HEK293 (cell line): ENCODE data around the gene WBP1.

Experiments
- ATF2 ChIP-seq: fragments of 450-650 bp; formaldehyde crosslinking; IDR thresholded peaks from 2 replicates; pipeline ENCODE4 v1.5.1; 2016; ENCODE audit warnings: missing biosample characterization, missing genetic modification characterization, low read depth
- FEZF1 ChIP-seq: fragments of 450-650 bp; formaldehyde crosslinking; IDR thresholded peaks from 2 replicates; pipeline ENCODE4 v1.5.1; 2016; ENCODE audit warnings: missing biosample characterization, missing genetic modification characterization
- GFI1B ChIP-seq: fragments of 450-650 bp; formaldehyde crosslinking; IDR thresholded peaks from 2 replicates; pipeline ENCODE4 v1.5.1; 2016; ENCODE audit warnings: missing biosample characterization, missing genetic modification characterization
- GLIS1 ChIP-seq: fragments of 450-650 bp; formaldehyde crosslinking; IDR thresholded peaks from 2 replicates; pipeline ENCODE4 v1.5.1; 2016; ENCODE audit warnings: missing biosample characterization, missing genetic modification characterization
- HOXA7 ChIP-seq: sonication (generic); formaldehyde crosslinking; IDR thresholded peaks from 2 replicates; pipeline ENCODE4 v1.8.1; 2022; ENCODE audit warnings: missing genetic modification reagents, borderline replicate concordance
- KLF10 ChIP-seq: fragments of 450-650 bp; IDR thresholded peaks from 2 replicates; pipeline ENCODE4 v1.5.1; 2018; ENCODE audit warnings: missing biosample characterization, mild to moderate bottlenecking, missing genetic modification characterization
- KLF17 ChIP-seq: fragments of 450-650 bp; formaldehyde crosslinking; IDR thresholded peaks from 2 replicates; pipeline ENCODE4 v1.5.1; 2016; ENCODE audit warnings: missing biosample characterization, missing genetic modification characterization
- MEIS1 ChIP-seq: sonication (generic); formaldehyde crosslinking; IDR thresholded peaks from 2 replicates; pipeline ENCODE4 v1.8.1; 2022; ENCODE audit warnings: missing genetic modification reagents, mild to moderate bottlenecking, borderline replicate concordance
- OSR2 ChIP-seq: fragments of 450-650 bp; formaldehyde crosslinking; IDR thresholded peaks from 2 replicates; pipeline ENCODE4 v1.5.1; 2016; ENCODE audit warnings: missing biosample characterization, missing genetic modification characterization
- PRDM10 ChIP-seq: fragments of 450-650 bp; formaldehyde crosslinking; IDR thresholded peaks from 2 replicates; pipeline ENCODE4 v1.5.1; 2016; ENCODE audit warnings: missing biosample characterization, missing genetic modification characterization
- TCF7L2 ChIP-seq: IDR thresholded peaks from 2 replicates; pipeline ENCODE4 v1.6.1; 2011; ENCODE audit warnings: low read depth, mild to moderate bottlenecking, inconsistent platforms, low read length, moderate library complexity, borderline replicate concordance
- ZBTB17 ChIP-seq: fragments of 450-650 bp; formaldehyde crosslinking; IDR thresholded peaks from 2 replicates; pipeline ENCODE4 v1.5.1; 2016; ENCODE audit warnings: missing biosample characterization, missing genetic modification characterization
- ZBTB6 ChIP-seq: fragments of 450-650 bp; formaldehyde crosslinking; IDR thresholded peaks from 2 replicates; pipeline ENCODE4 v1.5.1; 2017; ENCODE audit warnings: missing biosample characterization, missing genetic modification characterization
- ZNF155 ChIP-seq: fragments of 450-650 bp; formaldehyde crosslinking; IDR thresholded peaks from 2 replicates; pipeline ENCODE4 v1.5.1; 2016; ENCODE audit warnings: missing biosample characterization, missing genetic modification characterization
- ZNF169 ChIP-seq: fragments of 450-650 bp; formaldehyde crosslinking; IDR thresholded peaks from 2 replicates; pipeline ENCODE4 v1.5.1; 2016; ENCODE audit warnings: missing biosample characterization, missing genetic modification characterization
- ZNF2 ChIP-seq: fragments of 450-650 bp; formaldehyde crosslinking; IDR thresholded peaks from 2 replicates; pipeline ENCODE4 v1.5.1; 2016; ENCODE audit warnings: missing biosample characterization, missing genetic modification characterization
- ZNF223 ChIP-seq: fragments of 450-650 bp; formaldehyde crosslinking; IDR thresholded peaks from 2 replicates; pipeline ENCODE4 v1.5.1; 2016; ENCODE audit warnings: missing biosample characterization, missing genetic modification characterization
- ZNF24 ChIP-seq: fragments of 450-650 bp; formaldehyde crosslinking; IDR thresholded peaks from 2 replicates; pipeline ENCODE4 v1.5.1; 2016; ENCODE audit warnings: missing biosample characterization, missing genetic modification characterization
- ZNF362 ChIP-seq: fragments of 450-650 bp; formaldehyde crosslinking; IDR thresholded peaks from 2 replicates; pipeline ENCODE4 v1.5.1; 2016; ENCODE audit warnings: missing biosample characterization, missing genetic modification characterization
- ZNF366 ChIP-seq: fragments of 450-650 bp; formaldehyde crosslinking; conservative IDR thresholded peaks from 2 replicates; pipeline ENCODE4 v1.5.1; 2016; ENCODE audit warnings: missing biosample characterization, missing genetic modification characterization
- ZNF433 ChIP-seq: fragments of 450-650 bp; formaldehyde crosslinking; IDR thresholded peaks from 2 replicates; pipeline ENCODE4 v1.5.1; 2016; ENCODE audit warnings: missing biosample characterization, missing genetic modification characterization, low read depth
- ZNF513 ChIP-seq: fragments of 450-650 bp; IDR thresholded peaks from 2 replicates; pipeline ENCODE4 v1.5.1; 2018; ENCODE audit warnings: missing biosample characterization, missing genetic modification characterization
- ZNF521 ChIP-seq: fragments of 450-650 bp; formaldehyde crosslinking; IDR thresholded peaks from 2 replicates; pipeline ENCODE4 v1.5.1; 2017; ENCODE audit warnings: missing biosample characterization, mild to moderate bottlenecking, missing genetic modification characterization
- ZNF580 ChIP-seq: fragments of 450-650 bp; formaldehyde crosslinking; IDR thresholded peaks from 2 replicates; pipeline ENCODE4 v1.5.1; 2016; ENCODE audit warnings: missing biosample characterization, missing genetic modification characterization
- ZNF610 ChIP-seq: fragments of 450-650 bp; formaldehyde crosslinking; IDR thresholded peaks from 2 replicates; pipeline ENCODE4 v1.5.1; 2016; ENCODE audit warnings: missing biosample characterization, missing genetic modification characterization, borderline replicate concordance
- ZNF626 ChIP-seq: fragments of 450-650 bp; sonication (Bioruptor Pico); formaldehyde crosslinking; IDR thresholded peaks from 2 replicates; pipeline ENCODE4 v1.5.1; 2018; ENCODE audit warnings: missing biosample characterization, missing genetic modification characterization, inconsistent platforms
- ZNF692 ChIP-seq: fragments of 450-650 bp; formaldehyde crosslinking; IDR thresholded peaks from 2 replicates; pipeline ENCODE4 v1.5.1; 2016; ENCODE audit warnings: missing biosample characterization, missing genetic modification characterization
- ZNF76 ChIP-seq: fragments of 450-650 bp; formaldehyde crosslinking; IDR thresholded peaks from 2 replicates; pipeline ENCODE4; 2016; ENCODE audit warnings: low read depth, missing biosample characterization, missing genetic modification characterization, borderline replicate concordance
- ZNF843 ChIP-seq: fragments of 450-650 bp; formaldehyde crosslinking; IDR thresholded peaks from 2 replicates; pipeline ENCODE4 v1.5.1; 2016; ENCODE audit warnings: missing biosample characterization, missing genetic modification characterization

WBP1 gene

GRCh38 chr2:74507926-74508520 lies 49.8 kb downstream of the WBP1 start (continued):
- TF ChIP-seq KLF17 (tag by site-specific recombination): no peak; the same call in 1 of the 2 replicates
- TF ChIP-seq ZNF610 (tag by site-specific recombination): 0 out of 2 replicates have a peak, but pooled peaks have one; percentile 17
- TF ChIP-seq ATF2 (tag by site-specific recombination): no peak
- TF ChIP-seq ZNF155 (tag by site-specific recombination): no peak
- no peak for TF ChIP-seq ZNF76 (tag by site-specific recombination)
- TF ChIP-seq MEIS1 (CRISPR knock-in tag): no peak
- no peak for TF ChIP-seq ZNF626
- no peak for TF ChIP-seq GFI1B (tag by site-specific recombination)
- no peak for TF ChIP-seq ZNF366 (tag by site-specific recombination)
- TF ChIP-seq ZNF692 (tag by site-specific recombination): 0 out of 2 replicates have a peak, but pooled peaks have one; percentile 10
- peak; percentile 85 for TF ChIP-seq GLIS1
- peak; percentile 85 for TF ChIP-seq ZBTB17 (tag by site-specific recombination)
- TF ChIP-seq ZNF521 (tag by site-specific recombination): no peak
- 0 out of 2 replicates have a peak, but pooled peaks have one; percentile 9 for TF ChIP-seq ZNF580 (tag by site-specific recombination)
- TF ChIP-seq ZNF24 (tag by site-specific recombination): 0 out of 2 replicates have a peak, but pooled peaks have one; percentile 23
- no peak for TF ChIP-seq ZBTB6 (tag by site-specific recombination)
- TF ChIP-seq ZNF433 (tag by site-specific recombination): no peak
- TF ChIP-seq ZNF362 (tag by site-specific recombination): no peak
- no peak for TF ChIP-seq HOXA7 (CRISPR knock-in tag)
- TF ChIP-seq ZNF169 (tag by site-specific recombination): no peak
- no peak for TF ChIP-seq ZNF2 (tag by site-specific recombination)
- TF ChIP-seq OSR2: no peak
- no peak for TF ChIP-seq ZNF843 (tag by site-specific recombination)
- TF ChIP-seq ZNF513 (tag by site-specific recombination): no peak
- TF ChIP-seq FEZF1 (tag by site-specific recombination): no peak
- no peak for TF ChIP-seq ZNF223 (tag by site-specific recombination)
- no peak for TF ChIP-seq TCF7L2
- no peak for TF ChIP-seq KLF10 (tag by site-specific recombination)
- TF ChIP-seq PRDM10 (tag by site-specific recombination): peak; percentile 79
